Immature natural killer cell (primary cell): ENCODE data around the gene MAGEA9B. TPM values are rescaled to one million over a fixed set of nuclear protein-coding genes. Genes with fewer than 3 reads are reported as not detected.
"Not testable (repeated sequence)": the region's sequence is repeated elsewhere in the genome, so short reads cannot be mapped to it uniquely, and the experiment has no call there.

Source experiments
- DNase-seq, 3 donors: peaks; one replicate each; pipeline ENCODE4 v3.0.0; 2022; ENCODE audit warnings: mixed read lengths in 1 of 3
- H3K27ac Mint-ChIP-seq, 6 donors: one replicate each; pipeline ENCODE4 v1.8.0; 2020; ENCODE audit warnings: mixed read lengths in 6 of 6, mild to moderate bottlenecking in 5 of 6, inconsistent platforms in 4 of 6, moderate library complexity in 3 of 6
- H3K27me3 Mint-ChIP-seq, 3 donors: one replicate each; pipeline ENCODE4 v1.8.0; 2020 to 2021; ENCODE audit warnings: low read depth in 3 of 3, mild to moderate bottlenecking in 3 of 3, mixed read lengths in 3 of 3, moderate library complexity in 3 of 3, inconsistent platforms in 1 of 3
- H3K36me3 Mint-ChIP-seq, 3 donors: one replicate each; pipeline ENCODE4 v1.8.0; 2020; ENCODE audit warnings: mixed read lengths in 3 of 3, inconsistent platforms in 2 of 3, mild to moderate bottlenecking in 2 of 3
- H3K4me1 Mint-ChIP-seq, 2 donors: one replicate each; pipeline ENCODE4 v1.8.0; 2020; ENCODE audit warnings: inconsistent platforms in 2 of 2, mild to moderate bottlenecking in 2 of 2, mixed read lengths in 2 of 2, moderate library complexity in 1 of 2
- H3K4me3 Mint-ChIP-seq, 5 donors: one replicate each; pipeline ENCODE4 v1.8.0; 2020; ENCODE audit warnings: mild to moderate bottlenecking in 5 of 5, mixed read lengths in 5 of 5, inconsistent platforms in 3 of 5, moderate library complexity in 3 of 5
- H3K9me3 Mint-ChIP-seq, 6 donors: one replicate each; pipeline ENCODE4 v1.8.0; 2020; ENCODE audit warnings: mild to moderate bottlenecking in 6 of 6, mixed read lengths in 6 of 6, inconsistent platforms in 4 of 6, moderate library complexity in 3 of 6
- polyA plus RNA-seq, 3 donors: library from polyadenylated mRNA; unstranded; fragments of 300-500 nt; fragmentation: Illumina TruSeq; gene quantifications; one replicate each; pipeline ENCODE4 v1.2.3, GENCODE V29; 2021

The MAGEA9B gene
- polyA plus RNA-seq, 3 donors from 2014 or later, result not detected

GRCh38 chrX:149605248-149605885, 18.1 kb upstream of the MAGEA9B start:
- not testable (repeated sequence) for DNase-seq, H3K4me1 Mint-ChIP-seq, H3K27me3 Mint-ChIP-seq, H3K27ac Mint-ChIP-seq, H3K36me3 Mint-ChIP-seq, H3K9me3 Mint-ChIP-seq, H3K4me3 Mint-ChIP-seq

GRCh38 chrX:149598603-149599002, 11.3 kb upstream of the MAGEA9B start:
- H3K27ac Mint-ChIP-seq, DNase-seq, H3K27me3 Mint-ChIP-seq, H3K9me3 Mint-ChIP-seq, H3K36me3 Mint-ChIP-seq, H3K4me1 Mint-ChIP-seq, H3K4me3 Mint-ChIP-seq: not testable (repeated sequence)

- H3K4me3 Mint-ChIP-seq, H3K9me3 Mint-ChIP-seq, H3K27me3 Mint-ChIP-seq, H3K27ac Mint-ChIP-seq, H3K36me3 Mint-ChIP-seq, H3K4me1 Mint-ChIP-seq, DNase-seq: not testable (repeated sequence)
Measured at GRCh38 chrX:149595943-149596342, 8.7 kb upstream of the MAGEA9B start.

GRCh38 chrX:149595214-149595613, 8.0 kb upstream of the MAGEA9B start, which contains the start of gene HSFX2:
HSFX2 (minus strand) TSS chrX:149595314; CDS start chrX:149594700, 614 bp downstream.
- H3K4me3 Mint-ChIP-seq, H3K27me3 Mint-ChIP-seq, H3K4me1 Mint-ChIP-seq, DNase-seq, H3K36me3 Mint-ChIP-seq, H3K9me3 Mint-ChIP-seq, H3K27ac Mint-ChIP-seq: not testable (repeated sequence)

GRCh38 chrX:149590993-149591392, 3.7 kb upstream of the MAGEA9B start:
- H3K36me3 Mint-ChIP-seq, H3K4me1 Mint-ChIP-seq, H3K4me3 Mint-ChIP-seq, H3K27ac Mint-ChIP-seq, DNase-seq, H3K9me3 Mint-ChIP-seq, H3K27me3 Mint-ChIP-seq: not testable (repeated sequence)

GRCh38 chrX:149585631-149586030, 1.6 kb downstream of the MAGEA9B start:
- not testable (repeated sequence) for H3K27ac Mint-ChIP-seq, H3K4me1 Mint-ChIP-seq, H3K36me3 Mint-ChIP-seq, H3K4me3 Mint-ChIP-seq, H3K9me3 Mint-ChIP-seq, H3K27me3 Mint-ChIP-seq, DNase-seq

GRCh38 chrX:149573456-149573855, 13.8 kb downstream of the MAGEA9B start:
- not testable (repeated sequence) for H3K4me1 Mint-ChIP-seq, H3K9me3 Mint-ChIP-seq, H3K27me3 Mint-ChIP-seq, H3K27ac Mint-ChIP-seq, DNase-seq, H3K4me3 Mint-ChIP-seq, H3K36me3 Mint-ChIP-seq

GRCh38 chrX:149572743-149573142, 14.5 kb downstream of the MAGEA9B start:
- no peaks in the 10 kb centered on the region for H3K4me1 Mint-ChIP-seq
- DNase-seq, result no peak
- peak overlapping the region in 2 of 6 donors; percentile 74 to 81 for H3K27ac Mint-ChIP-seq
- peak overlapping the region in 3 of 5 donors; percentile 24 to 54 (median 44) for H3K4me3 Mint-ChIP-seq
- H3K27me3 Mint-ChIP-seq, result peaks cover 0 to 3% (median 0%) of the 10 kb centered on the region in 3 donors
- no peaks in the 10 kb centered on the region for H3K36me3 Mint-ChIP-seq
- H3K9me3 Mint-ChIP-seq, result no peaks in the 10 kb centered on the region

- no peaks in the 10 kb centered on the region for H3K36me3 Mint-ChIP-seq
Measured at GRCh38 chrX:149571770-149572169, 15.5 kb downstream of the MAGEA9B start.

GRCh38 chrX:149570668-149571067, 16.6 kb downstream of the MAGEA9B start:
- no peaks in the 10 kb centered on the region for H3K4me1 Mint-ChIP-seq
- H3K4me3 Mint-ChIP-seq, result no peak overlapping the region
- no peaks in the 10 kb centered on the region for H3K9me3 Mint-ChIP-seq
- no peak overlapping the region for H3K27ac Mint-ChIP-seq
- no peak for DNase-seq
- peaks cover 0 to 3% (median 0%) of the 10 kb centered on the region in 3 donors for H3K27me3 Mint-ChIP-seq
- no peaks in the 10 kb centered on the region for H3K36me3 Mint-ChIP-seq

More at GRCh38 chrX:149571770-149572169, 15.5 kb downstream of the MAGEA9B start:
- Mint-ChIP-seq H3K4me3 (no peak overlapping the region), H3K9me3 (no peaks in the 10 kb centered on the region), H3K27ac (no peak overlapping the region), H3K27me3 (peaks cover 0 to 3% (median 0%) of the 10 kb centered on the region in 3 donors), H3K4me1 (no peaks in the 10 kb centered on the region)
- no peak for DNase-seq

- no peak for DNase-seq
- no peaks in the 10 kb centered on the region for H3K9me3 Mint-ChIP-seq
- no peaks in the 10 kb centered on the region for H3K36me3 Mint-ChIP-seq
- no peak overlapping the region for H3K27ac Mint-ChIP-seq
- H3K27me3 Mint-ChIP-seq, result peaks cover 0 to 3% (median under 1%) of the 10 kb centered on the region in 3 donors
- H3K4me3 Mint-ChIP-seq, result no peak overlapping the region
- H3K4me1 Mint-ChIP-seq, result no peaks in the 10 kb centered on the region
Measured at GRCh38 chrX:149569770-149570169, 17.5 kb downstream of the MAGEA9B start.

GRCh38 chrX:149568701-149569296, 18.5 kb downstream of the MAGEA9B start:
- H3K4me3 Mint-ChIP-seq, result no peak overlapping the region
- DNase-seq, result no peak
- H3K4me1 Mint-ChIP-seq, result no peaks in the 10 kb centered on the region
- H3K27me3 Mint-ChIP-seq, result peaks cover 0 to 3% (median 3%) of the 10 kb centered on the region in 3 donors
- H3K9me3 Mint-ChIP-seq, result no peaks in the 10 kb centered on the region
- H3K36me3 Mint-ChIP-seq, result no peaks in the 10 kb centered on the region
- H3K27ac Mint-ChIP-seq, result no peak overlapping the region

- no peak overlapping the region for H3K27ac Mint-ChIP-seq
- H3K36me3 Mint-ChIP-seq, result no peaks in the 10 kb centered on the region
- no peaks in the 10 kb centered on the region for H3K4me1 Mint-ChIP-seq
- H3K27me3 Mint-ChIP-seq, result peaks cover 0 to 5% (median 3%) of the 10 kb centered on the region in 3 donors
- H3K9me3 Mint-ChIP-seq, result no peaks in the 10 kb centered on the region
- no peak overlapping the region for H3K4me3 Mint-ChIP-seq
- DNase-seq, result no peak
Measured at GRCh38 chrX:149567621-149568417, 19.4 kb downstream of the MAGEA9B start.

- H3K9me3 Mint-ChIP-seq, result no peaks in the 10 kb centered on the region
- no peak for DNase-seq
- no peaks in the 10 kb centered on the region for H3K4me1 Mint-ChIP-seq
- no peak overlapping the region for H3K4me3 Mint-ChIP-seq
- H3K36me3 Mint-ChIP-seq, result no peaks in the 10 kb centered on the region
- H3K27me3 Mint-ChIP-seq, result peaks cover 0 to 5% (median 0%) of the 10 kb centered on the region in 3 donors
- no peak overlapping the region for H3K27ac Mint-ChIP-seq
Measured at GRCh38 chrX:149563359-149563758, 23.9 kb downstream of the MAGEA9B start.
